HepG2 (cell line): ENCODE results near the gene VAMP2. TPM values are rescaled to one million over a fixed set of nuclear protein-coding genes. Genes with fewer than 3 reads are reported as not detected.

Source experiments
- CREM ChIP-seq, 2 experiments: sonication (generic) in 1 of 2; formaldehyde crosslinking in 1 of 2; IDR thresholded peaks; 2 replicates each; pipeline versions ENCODE4 v1.4.0 to v1.6.1; 2016 to 2020; ENCODE audit warnings: antibody characterized with exemption in 1 of 2, mild to moderate bottlenecking in 1 of 2, missing genetic modification reagents in 1 of 2
- HOXA7 ChIP-seq: sonication (generic); formaldehyde crosslinking; IDR thresholded peaks from 2 replicates; pipeline ENCODE4 v1.8.1; 2022; ENCODE audit warnings: mild to moderate bottlenecking, missing genetic modification reagents, moderate library complexity
- RAD51 ChIP-seq: fragments of 450-650 bp; IDR thresholded peaks from 2 replicates; pipeline ENCODE4 v1.6.1; 2016; ENCODE audit warnings: borderline replicate concordance
- RBM22 ChIP-seq: fragments of 200-400 bp; formaldehyde crosslinking; optimal IDR thresholded peaks from 2 replicates; pipeline ENCODE3; 2017; ENCODE audit warnings: mild to moderate bottlenecking, low read length, moderate library complexity
- SOX5 ChIP-seq: IDR thresholded peaks from 2 replicates; pipeline ENCODE4 v1.6.1; 2016; ENCODE audit warnings: borderline replicate concordance
- SUZ12 ChIP-seq: fragments of 150-350 bp; IDR thresholded peaks from 2 replicates; pipeline ENCODE4 v1.6.1; 2014; ENCODE audit warnings: low read depth, low read length
- ZIK1 ChIP-seq: sonication (generic); formaldehyde crosslinking; IDR thresholded peaks from 2 replicates; pipeline ENCODE4 v1.5.0; 2020; ENCODE audit warnings: mild to moderate bottlenecking, low read depth, missing genetic modification reagents, borderline replicate concordance
- ZNF232 ChIP-seq: sonication (generic); formaldehyde crosslinking; IDR thresholded peaks from 2 replicates; pipeline ENCODE4 v1.4.0; 2020; ENCODE audit warnings: missing genetic modification reagents, borderline replicate concordance
- ZNF614 ChIP-seq: IDR thresholded peaks from 2 replicates; pipeline ENCODE4 v1.6.1; 2018; ENCODE audit warnings: missing biosample characterization, missing genetic modification reagents, inconsistent platforms, borderline replicate concordance
- polyA plus RNA-seq, 8 experiments: library from polyadenylated mRNA; depleted of rRNA in 3 of 8; stranded (reverse) in 7 of 8; unstranded in 1 of 8; fragments of >200 nt; fragmentation: Illumina TruSeq in 4 of 8; extraction: Trizol in 4 of 8; gene quantifications; 2 replicates each; pipeline versions ENCODE4 v1.2.1 to v1.2.3, GENCODE V29; 2011 to 2016; ENCODE audit warnings: low read depth in 4 of 8, missing spikeins in 1 of 8, mixed read lengths in 1 of 8; ENCODE audit not compliant: insufficient read depth in 1 of 8
- total RNA-seq, 5 experiments: library from RNA; depleted of rRNA; stranded (reverse); fragments of >200 nt; fragmentation: Illumina TruSeq; extraction: Trizol; gene quantifications; 2 replicates each; pipeline ENCODE4 v1.2.3, GENCODE V29; 2016; ENCODE audit warnings: low read depth in 1 of 5
- TF ChIP-seq, protein P1 (sequence below): IDR thresholded peaks from 2 replicates; pipeline ENCODE4 v1.6.1; 2016; ENCODE audit warnings: missing biosample characterization, missing genetic modification reagents, low read depth
- TF ChIP-seq, protein P2 (sequence below): sonication (generic); formaldehyde crosslinking; IDR thresholded peaks from 2 replicates; pipeline ENCODE4 v1.9.0; 2021; ENCODE audit warnings: mild to moderate bottlenecking, missing genetic modification reagents
- TF ChIP-seq, protein P3 (sequence below): sonication (generic); formaldehyde crosslinking; IDR thresholded peaks from 2 replicates; pipeline ENCODE4 v1.4.0; 2020; ENCODE audit warnings: mild to moderate bottlenecking, missing genetic modification reagents
- TF ChIP-seq, protein P4 (sequence below): sonication (generic); formaldehyde crosslinking; IDR thresholded peaks from 2 replicates; pipeline ENCODE4 v1.5.0; 2020; ENCODE audit warnings: missing genetic modification reagents
- TF ChIP-seq, protein P5 (sequence below), 2 experiments: sonication (generic) in 1 of 2; formaldehyde crosslinking in 1 of 2; IDR thresholded peaks; 2 replicates each; pipeline versions ENCODE4 v1.5.1 to v1.6.1; 2011 to 2020; ENCODE audit warnings: borderline replicate concordance in 1 of 2, low read depth in 1 of 2, low read length in 1 of 2, mild to moderate bottlenecking in 1 of 2, missing genetic modification reagents in 1 of 2, moderate library complexity in 1 of 2
- TF ChIP-seq, protein P6 (sequence below): IDR thresholded peaks from 2 replicates; pipeline ENCODE4 v1.6.1; 2016

VAMP2 gene
- total and polyA plus RNA-seq, 2 of the 13 experiments (the other 11 are each of a cell fraction or from before 2014, with no cell fraction given) = 3.9 to 17.2 TPM

DNA sequence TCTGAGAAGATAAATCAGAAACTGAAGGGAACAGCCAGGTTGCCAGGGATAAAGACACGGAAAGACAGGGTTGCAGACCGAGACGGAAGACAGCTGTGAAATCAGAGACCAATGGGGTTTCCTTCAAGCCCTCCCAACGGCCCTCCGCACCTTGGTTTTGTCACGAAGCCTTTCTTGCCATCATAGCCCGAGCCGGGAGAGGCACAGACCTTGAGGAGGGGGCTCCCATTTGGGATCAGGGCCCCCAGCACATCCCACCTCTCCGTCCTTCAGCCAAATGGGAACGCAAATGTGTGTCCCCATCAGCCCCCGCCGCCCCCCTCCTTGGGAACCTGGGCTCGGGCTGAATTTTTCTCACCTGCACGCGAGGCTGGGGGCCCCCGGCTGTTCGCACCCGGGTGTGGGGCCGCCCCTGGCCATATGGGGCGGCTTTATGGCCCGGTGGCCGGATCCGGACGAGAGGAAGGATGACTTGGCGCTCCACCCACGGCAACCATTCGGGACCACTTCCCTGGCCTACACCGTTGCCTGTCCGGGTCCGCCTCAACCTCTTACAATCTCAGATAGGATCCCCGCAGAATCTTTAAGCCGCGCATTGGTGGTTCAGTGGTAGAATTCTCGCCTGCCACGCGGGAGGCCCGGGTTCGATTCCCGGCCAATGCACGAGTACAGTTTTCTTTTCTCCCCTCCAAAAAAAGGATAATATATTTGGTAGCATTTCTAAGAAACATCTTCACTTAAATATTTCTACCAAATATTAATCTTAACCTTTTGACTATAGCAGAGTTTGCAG, 37.4 kb downstream of the VAMP2 start (continued):
- TF ChIP-seq, protein P1, sequence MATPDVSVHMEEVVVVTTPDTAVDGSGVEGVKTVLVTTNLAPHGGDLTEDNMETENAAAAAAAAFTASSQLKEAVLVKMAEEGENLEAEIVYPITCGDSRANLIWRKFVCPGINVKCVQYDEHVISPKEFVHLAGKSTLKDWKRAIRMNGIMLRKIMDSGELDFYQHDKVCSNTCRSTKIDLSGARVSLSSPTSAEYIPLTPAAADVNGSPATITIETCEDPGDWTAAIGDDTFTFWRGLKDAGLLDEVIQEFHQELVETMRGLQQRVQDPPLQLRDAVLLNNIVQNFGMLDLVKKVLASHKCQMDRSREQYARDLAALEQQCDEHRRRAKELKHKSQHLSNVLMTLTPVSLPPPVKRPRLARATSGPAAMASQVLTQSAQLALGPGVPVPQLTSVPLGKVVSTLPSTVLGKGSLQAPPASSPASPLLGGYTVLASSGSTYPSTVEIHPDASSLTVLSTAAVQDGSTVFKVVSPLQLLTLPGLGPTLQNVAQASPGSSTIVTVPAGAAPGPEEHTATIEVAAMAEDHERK = no peak
- TF ChIP-seq SUZ12 (no peak), ZNF614 (no peak), CREM (IDR thresholded peaks at IDR 0.05) (no peak), CREM (CRISPR knock-in tag; IDR thresholded peaks at IDR 0.05) (no peak), HOXA7 (CRISPR knock-in tag) (no peak), SOX5 (no peak), ZNF232 (no peak), RBM22 (peak; percentile 84), RAD51 (no peak), ZIK1 (CRISPR knock-in tag) (no peak)
- TF ChIP-seq, protein P2, sequence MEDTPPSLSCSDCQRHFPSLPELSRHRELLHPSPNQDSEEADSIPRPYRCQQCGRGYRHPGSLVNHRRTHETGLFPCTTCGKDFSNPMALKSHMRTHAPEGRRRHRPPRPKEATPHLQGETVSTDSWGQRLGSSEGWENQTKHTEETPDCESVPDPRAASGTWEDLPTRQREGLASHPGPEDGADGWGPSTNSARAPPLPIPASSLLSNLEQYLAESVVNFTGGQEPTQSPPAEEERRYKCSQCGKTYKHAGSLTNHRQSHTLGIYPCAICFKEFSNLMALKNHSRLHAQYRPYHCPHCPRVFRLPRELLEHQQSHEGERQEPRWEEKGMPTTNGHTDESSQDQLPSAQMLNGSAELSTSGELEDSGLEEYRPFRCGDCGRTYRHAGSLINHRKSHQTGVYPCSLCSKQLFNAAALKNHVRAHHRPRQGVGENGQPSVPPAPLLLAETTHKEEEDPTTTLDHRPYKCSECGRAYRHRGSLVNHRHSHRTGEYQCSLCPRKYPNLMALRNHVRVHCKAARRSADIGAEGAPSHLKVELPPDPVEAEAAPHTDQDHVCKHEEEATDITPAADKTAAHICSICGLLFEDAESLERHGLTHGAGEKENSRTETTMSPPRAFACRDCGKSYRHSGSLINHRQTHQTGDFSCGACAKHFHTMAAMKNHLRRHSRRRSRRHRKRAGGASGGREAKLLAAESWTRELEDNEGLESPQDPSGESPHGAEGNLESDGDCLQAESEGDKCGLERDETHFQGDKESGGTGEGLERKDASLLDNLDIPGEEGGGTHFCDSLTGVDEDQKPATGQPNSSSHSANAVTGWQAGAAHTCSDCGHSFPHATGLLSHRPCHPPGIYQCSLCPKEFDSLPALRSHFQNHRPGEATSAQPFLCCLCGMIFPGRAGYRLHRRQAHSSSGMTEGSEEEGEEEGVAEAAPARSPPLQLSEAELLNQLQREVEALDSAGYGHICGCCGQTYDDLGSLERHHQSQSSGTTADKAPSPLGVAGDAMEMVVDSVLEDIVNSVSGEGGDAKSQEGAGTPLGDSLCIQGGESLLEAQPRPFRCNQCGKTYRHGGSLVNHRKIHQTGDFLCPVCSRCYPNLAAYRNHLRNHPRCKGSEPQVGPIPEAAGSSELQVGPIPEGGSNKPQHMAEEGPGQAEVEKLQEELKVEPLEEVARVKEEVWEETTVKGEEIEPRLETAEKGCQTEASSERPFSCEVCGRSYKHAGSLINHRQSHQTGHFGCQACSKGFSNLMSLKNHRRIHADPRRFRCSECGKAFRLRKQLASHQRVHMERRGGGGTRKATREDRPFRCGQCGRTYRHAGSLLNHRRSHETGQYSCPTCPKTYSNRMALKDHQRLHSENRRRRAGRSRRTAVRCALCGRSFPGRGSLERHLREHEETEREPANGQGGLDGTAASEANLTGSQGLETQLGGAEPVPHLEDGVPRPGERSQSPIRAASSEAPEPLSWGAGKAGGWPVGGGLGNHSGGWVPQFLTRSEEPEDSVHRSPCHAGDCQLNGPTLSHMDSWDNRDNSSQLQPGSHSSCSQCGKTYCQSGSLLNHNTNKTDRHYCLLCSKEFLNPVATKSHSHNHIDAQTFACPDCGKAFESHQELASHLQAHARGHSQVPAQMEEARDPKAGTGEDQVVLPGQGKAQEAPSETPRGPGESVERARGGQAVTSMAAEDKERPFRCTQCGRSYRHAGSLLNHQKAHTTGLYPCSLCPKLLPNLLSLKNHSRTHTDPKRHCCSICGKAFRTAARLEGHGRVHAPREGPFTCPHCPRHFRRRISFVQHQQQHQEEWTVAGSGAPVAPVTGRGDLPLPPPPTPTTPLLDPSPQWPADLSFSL (CRISPR knock-in tag) = no peak
- TF ChIP-seq, protein P3, sequence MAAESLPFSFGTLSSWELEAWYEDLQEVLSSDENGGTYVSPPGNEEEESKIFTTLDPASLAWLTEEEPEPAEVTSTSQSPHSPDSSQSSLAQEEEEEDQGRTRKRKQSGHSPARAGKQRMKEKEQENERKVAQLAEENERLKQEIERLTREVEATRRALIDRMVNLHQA (CRISPR knock-in tag) = no peak
- TF ChIP-seq, protein P4, sequence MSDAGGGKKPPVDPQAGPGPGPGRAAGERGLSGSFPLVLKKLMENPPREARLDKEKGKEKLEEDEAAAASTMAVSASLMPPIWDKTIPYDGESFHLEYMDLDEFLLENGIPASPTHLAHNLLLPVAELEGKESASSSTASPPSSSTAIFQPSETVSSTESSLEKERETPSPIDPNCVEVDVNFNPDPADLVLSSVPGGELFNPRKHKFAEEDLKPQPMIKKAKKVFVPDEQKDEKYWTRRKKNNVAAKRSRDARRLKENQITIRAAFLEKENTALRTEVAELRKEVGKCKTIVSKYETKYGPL = no peak
- TF ChIP-seq, protein P5, sequence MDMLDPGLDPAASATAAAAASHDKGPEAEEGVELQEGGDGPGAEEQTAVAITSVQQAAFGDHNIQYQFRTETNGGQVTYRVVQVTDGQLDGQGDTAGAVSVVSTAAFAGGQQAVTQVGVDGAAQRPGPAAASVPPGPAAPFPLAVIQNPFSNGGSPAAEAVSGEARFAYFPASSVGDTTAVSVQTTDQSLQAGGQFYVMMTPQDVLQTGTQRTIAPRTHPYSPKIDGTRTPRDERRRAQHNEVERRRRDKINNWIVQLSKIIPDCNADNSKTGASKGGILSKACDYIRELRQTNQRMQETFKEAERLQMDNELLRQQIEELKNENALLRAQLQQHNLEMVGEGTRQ (IDR thresholded peaks at IDR 0.05; ENCODE audit: low read depth, low read length) = no peak
- TF ChIP-seq, protein P5 (CRISPR knock-in tag; IDR thresholded peaks at IDR 0.05; ENCODE audit: borderline replicate concordance) = no peak
- TF ChIP-seq, protein P6, sequence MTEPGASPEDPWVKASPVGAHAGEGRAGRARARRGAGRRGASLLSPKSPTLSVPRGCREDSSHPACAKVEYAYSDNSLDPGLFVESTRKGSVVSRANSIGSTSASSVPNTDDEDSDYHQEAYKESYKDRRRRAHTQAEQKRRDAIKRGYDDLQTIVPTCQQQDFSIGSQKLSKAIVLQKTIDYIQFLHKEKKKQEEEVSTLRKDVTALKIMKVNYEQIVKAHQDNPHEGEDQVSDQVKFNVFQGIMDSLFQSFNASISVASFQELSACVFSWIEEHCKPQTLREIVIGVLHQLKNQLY (CRISPR knock-in tag) = no peak
